Endothelial cell of umbilical vein (primary cell): Measurements from ENCODE around the gene HTN1. TPM values are rescaled to one million over a fixed set of nuclear protein-coding genes. Genes with fewer than 3 reads are reported as not detected.

Experiments used
- BruUV-seq: library from RNA; stranded (reverse); fragments of 400-500 nt; replicated peaks from 2 replicates; lab custom pipeline; 2021; lab: Mats Ljungman, UMichigan
- CTCF ChIA-PET: fragments of 300-600, 350-600 bp; sonication (Branson Sonifier 250); formaldehyde crosslinking; loops from one replicate; lab custom pipeline; 2021; ENCODE audit warnings: antibody characterized with exemption, inconsistent platforms; lab: Charles Lee
- POLR2A ChIA-PET: fragments of 300-600, 350-600 bp; sonication (Branson Sonifier 250); formaldehyde crosslinking; loops from one replicate; lab custom pipeline; 2021; ENCODE audit warnings: antibody characterized with exemption, inconsistent platforms; lab: Charles Lee
- DNase-seq: peaks from one replicate; pipeline ENCODE4 v3.0.0-alpha.2; 2011; ENCODE audit warnings: low read depth, low spot score
- FAIRE-seq: peaks from 2 replicates; lab custom pipeline; 2011; peaks lifted over from hg19 to GRCh38; lab: Jason Lieb, UNC
- H2AFZ ChIP-seq: 2 replicates; pipeline ENCODE4 v1.6.0; 2012; ENCODE audit warnings: low read depth, low read length, control low read depth, inconsistent platforms
- H3K27ac ChIP-seq: 2 replicates; pipeline ENCODE4 v1.5.1; 2011; ENCODE audit warnings: low read depth, mild to moderate bottlenecking, control low read depth, low read length, moderate library complexity; ENCODE audit not compliant: insufficient read depth
- H3K27me3 ChIP-seq, 2 experiments: 2 replicates each; pipeline versions ENCODE4 v1.6.0 to v1.6.1; 2011; ENCODE audit warnings: low read length in 2 of 2, mixed read lengths in 1 of 2; ENCODE audit not compliant: control insufficient read depth in 2 of 2, insufficient read depth in 2 of 2
- H3K36me3 ChIP-seq, 2 experiments: 2 replicates in 1 of 2; 3 replicates in 1 of 2; pipeline ENCODE4 v1.5.1; 2011; ENCODE audit warnings: low read length in 2 of 2, mild to moderate bottlenecking in 1 of 2, moderate library complexity in 1 of 2; ENCODE audit not compliant: control insufficient read depth in 2 of 2, insufficient read depth in 2 of 2; ENCODE audit errors: extremely low read depth in 1 of 2
- H3K4me1 ChIP-seq: 3 replicates; pipeline ENCODE4 v1.5.1; 2011; ENCODE audit warnings: mild to moderate bottlenecking, low read length; ENCODE audit not compliant: control insufficient read depth, insufficient read depth; ENCODE audit errors: extremely low read depth
- H3K4me2 ChIP-seq: 2 replicates; pipeline ENCODE4 v1.6.1; 2011; ENCODE audit warnings: low read length, control low read depth, mixed read lengths; ENCODE audit not compliant: insufficient read depth
- H3K4me3 ChIP-seq, 3 experiments: fragments of 200-600 bp in 1 of 3; sonication (generic), shearing (Covaris generic) in 1 of 3; replicated peaks in 1 of 3; 2 replicates each; pipeline ENCODE4 v1.5.1; 2011 to 2016; ENCODE audit warnings: control low read depth in 3 of 3, low read length in 3 of 3, mild to moderate bottlenecking in 2 of 3, inconsistent platforms in 1 of 3, low read depth in 1 of 3, moderate library complexity in 1 of 3; ENCODE audit not compliant: insufficient read depth in 1 of 3
- H3K79me2 ChIP-seq: 2 replicates; pipeline ENCODE4 v1.6.0; 2012; ENCODE audit warnings: low read length, inconsistent platforms; ENCODE audit not compliant: control insufficient read depth, insufficient read depth
- H3K9ac ChIP-seq: replicated peaks from 2 replicates; pipeline ENCODE3; 2011; ENCODE audit warnings: low read length, control low read depth; ENCODE audit not compliant: insufficient read depth; ENCODE audit errors: extremely low read depth
- H3K9me1 ChIP-seq: replicated peaks from 3 replicates; pipeline ENCODE4 v1.6.0; 2011; ENCODE audit warnings: mild to moderate bottlenecking, low read length; ENCODE audit not compliant: control insufficient read depth, insufficient read depth; ENCODE audit errors: extremely low read depth
- H3K9me3 ChIP-seq: replicated peaks from 2 replicates; pipeline ENCODE4 v1.5.1; 2012; ENCODE audit warnings: low read length, inconsistent platforms; ENCODE audit not compliant: control insufficient read depth, insufficient read depth
- H4K20me1 ChIP-seq: replicated peaks from 2 replicates; pipeline ENCODE3; 2011; ENCODE audit warnings: mild to moderate bottlenecking, low read length; ENCODE audit not compliant: control insufficient read depth, insufficient read depth; ENCODE audit errors: extremely low read depth
- CTCF ChIP-seq, 2 donors: IDR thresholded peaks; 1 replicate in 1 of 2; 2 replicates in 1 of 2; pipeline ENCODE4 v1.5.1; 2011; ENCODE audit warnings: low read length in 2 of 2, mild to moderate bottlenecking in 2 of 2, moderate library complexity in 2 of 2, control low read depth in 1 of 2, inconsistent platforms in 1 of 2, low read depth in 1 of 2; ENCODE audit not compliant: insufficient read depth in 1 of 2; ENCODE audit errors: extremely low read depth in 1 of 2
- EZH2 ChIP-seq: IDR thresholded peaks from 2 replicates; pipeline ENCODE4 v1.6.1; 2012; ENCODE audit warnings: borderline replicate concordance, low read depth, mild to moderate bottlenecking, moderate library complexity, low read length, inconsistent platforms; ENCODE audit not compliant: severe bottlenecking
- FOS ChIP-seq: IDR thresholded peaks from 2 replicates; pipeline ENCODE4 v1.6.1; 2011; ENCODE audit warnings: mild to moderate bottlenecking, low read length, moderate library complexity, borderline replicate concordance; ENCODE audit not compliant: insufficient read depth
- GATA2 ChIP-seq: IDR thresholded peaks from 2 replicates; pipeline ENCODE4 v1.7.0; 2011; ENCODE audit warnings: low read depth, mild to moderate bottlenecking, moderate library complexity, mixed read lengths, low read length; ENCODE audit not compliant: insufficient read length, insufficient read depth
- JUN ChIP-seq: IDR thresholded peaks from 2 replicates; pipeline ENCODE4 v1.6.1; 2011; ENCODE audit warnings: borderline replicate concordance, low read depth; ENCODE audit not compliant: insufficient read length, insufficient read depth
- MAX ChIP-seq: IDR thresholded peaks from 2 replicates; pipeline ENCODE4 v1.6.1; 2011; ENCODE audit not compliant: insufficient read depth, insufficient read length
- MYC ChIP-seq: IDR thresholded peaks from one replicate; pipeline ENCODE4 v1.6.1; 2011; ENCODE audit warnings: mild to moderate bottlenecking, low read depth, low read length
- POLR2A ChIP-seq: IDR thresholded peaks from 2 replicates; pipeline ENCODE4 v1.6.1; 2012; ENCODE audit warnings: low read depth, mild to moderate bottlenecking, control low read depth, low read length
- POLR2AphosphoS5 ChIP-seq: IDR thresholded peaks from 2 replicates; pipeline ENCODE4 v1.6.1; 2012; ENCODE audit warnings: low read depth, mild to moderate bottlenecking, control low read depth, low read length, moderate library complexity; ENCODE audit not compliant: insufficient read depth
- dilution Hi-C: fragments of 300-500 bp; cut with MboI; formaldehyde crosslinking; loops from one replicate; pipeline ENCODE4 v1.15.0; 2019; ENCODE audit warnings: low sequenced_read_pairs; ENCODE audit not compliant: extremely low pct_ligation_motif_present
- intact Hi-C: fragments of 100-400 bp; cut with micrococcal nuclease; formaldehyde crosslinking; loops from one replicate; pipeline ENCODE4 v1.10.0; 2022
- polyA plus RNA-seq, 4 experiments: library from polyadenylated mRNA; depleted of rRNA in 3 of 4; stranded (reverse) in 3 of 4; unstranded in 1 of 4; fragments of >200 nt; gene quantifications; 2 replicates each; pipeline versions ENCODE4 v1.2.1 to v1.2.3, GENCODE V29; 2011 to 2012; ENCODE audit warnings: missing spikeins in 1 of 4
- total RNA-seq: library from RNA; stranded (reverse); gene quantifications from 2 replicates; pipeline ENCODE4 v1.2.3, GENCODE V29; 2021

Gene HTN1
- total and polyA plus RNA-seq, 2 donors (not counting 3 experiments of a cell fraction or from before 2014, with no cell fraction given) = not detected

- no peaks in the 10 kb centered on the region for H3K79me2 ChIP-seq
- H3K4me3 ChIP-seq = no peak overlapping the region
- TF ChIP-seq EZH2 (no peak), MAX (no peak), POLR2A (no peak), FOS (no peak), CTCF (IDR thresholded peaks at IDR 0.05; ENCODE audit: extremely low read depth in 1 of 2, insufficient read depth in 1 of 2, low read depth in 1 of 2, low read length in 2 of 2) (no peak), JUN (no peak), GATA2 (no peak), POLR2AphosphoS5 (no peak), MYC (no peak)
- no peak overlapping the region for H3K27ac ChIP-seq
- H2AFZ ChIP-seq = no peak overlapping the region
- FAIRE-seq = no peak
- dilution Hi-C loops (no loop called here), intact Hi-C loops (no loop called here)
- BruUV-seq = no TSS peak
- no peaks in the 10 kb centered on the region for H3K9me1 ChIP-seq
- ChIA-PET POLR2A (no interaction called here), CTCF (no interaction called here)
- no peak overlapping the region for H3K9ac ChIP-seq
- no peak for DNase-seq
- no peaks in the 10 kb centered on the region for H3K4me1 ChIP-seq
- no peak overlapping the region for H3K4me2 ChIP-seq
- H3K27me3 ChIP-seq = no peaks in the 10 kb centered on the region
- H3K36me3 ChIP-seq = no peaks in the 10 kb centered on the region
- H3K9me3 ChIP-seq = no peaks in the 10 kb centered on the region
- no peaks in the 10 kb centered on the region for H4K20me1 ChIP-seq
These were observed 11.8 kb downstream of the HTN1 start for GRCh38 chr4:70062000-70062399.
